GM18517 (cell line): Measurements from ENCODE around the gene ZCRB1.

ENCODE experiments used
- ATAC-seq: cut with Tn5 transposase; IDR thresholded peaks from one replicate; pipeline ENCODE4 v1.9.1; 2021; ENCODE audit warnings: mild to moderate bottlenecking, moderate library complexity; ENCODE audit not compliant: unreplicated experiment

The ZCRB1 gene

DNA sequence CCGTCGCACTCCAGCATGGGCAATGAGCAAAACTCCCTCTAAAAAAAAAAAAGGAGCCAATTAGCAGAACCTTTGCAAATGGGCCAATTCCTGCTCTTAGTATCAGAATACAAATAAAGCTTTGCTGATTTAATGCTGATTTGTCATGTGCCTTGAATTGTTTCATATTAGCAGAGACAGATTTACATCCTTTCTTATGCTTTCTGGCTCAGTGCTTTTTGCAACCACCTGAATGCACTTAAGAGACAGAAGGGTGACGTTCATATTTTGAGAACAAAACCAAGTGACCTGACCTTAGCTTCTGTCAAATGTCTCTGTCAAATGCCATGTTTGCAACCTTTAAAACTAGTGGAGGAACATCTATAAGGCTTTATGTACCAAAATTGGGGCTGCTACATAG, 44.0 kb downstream of the ZCRB1 start:
- no peak for ATAC-seq

DNA sequence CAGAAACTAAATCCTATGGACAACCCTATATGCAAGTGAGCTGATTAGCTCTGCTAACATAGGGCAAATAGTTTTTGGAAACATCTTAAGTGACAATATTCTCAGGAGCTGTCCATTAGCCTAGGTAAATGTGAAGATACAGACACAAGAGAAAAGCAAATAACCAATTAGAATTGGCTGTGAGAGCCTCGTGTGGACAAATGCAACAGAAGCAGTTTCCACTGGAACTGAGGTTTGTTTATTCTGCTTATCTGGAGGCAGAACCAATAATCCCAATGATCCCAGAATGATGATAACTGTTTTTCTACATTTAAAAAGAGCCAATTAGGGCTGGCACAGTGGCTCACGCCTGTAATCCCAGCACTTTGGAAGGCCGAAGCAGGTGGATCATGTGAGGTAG, 44.6 kb downstream of the ZCRB1 start:
- no peak for ATAC-seq

DNA sequence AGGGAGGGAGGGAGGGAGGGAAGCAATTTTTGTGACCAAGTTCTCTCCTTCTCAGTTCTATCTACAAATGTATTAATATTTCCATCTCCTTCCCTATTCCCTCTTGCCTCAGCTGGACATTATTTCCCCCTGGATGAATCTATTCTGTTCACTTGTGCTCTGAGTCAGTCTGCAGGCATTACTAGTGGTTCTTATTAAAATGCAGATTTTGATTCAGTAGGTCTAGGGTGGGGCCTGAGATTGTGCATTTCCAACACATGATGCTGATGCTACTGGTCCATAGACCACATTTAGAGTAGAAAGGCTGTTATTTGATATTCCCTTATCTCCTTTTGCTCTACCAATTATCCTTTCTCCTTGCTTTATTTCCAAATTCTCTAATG, 47.8 kb downstream of the ZCRB1 start:
- ATAC-seq = no peak

DNA sequence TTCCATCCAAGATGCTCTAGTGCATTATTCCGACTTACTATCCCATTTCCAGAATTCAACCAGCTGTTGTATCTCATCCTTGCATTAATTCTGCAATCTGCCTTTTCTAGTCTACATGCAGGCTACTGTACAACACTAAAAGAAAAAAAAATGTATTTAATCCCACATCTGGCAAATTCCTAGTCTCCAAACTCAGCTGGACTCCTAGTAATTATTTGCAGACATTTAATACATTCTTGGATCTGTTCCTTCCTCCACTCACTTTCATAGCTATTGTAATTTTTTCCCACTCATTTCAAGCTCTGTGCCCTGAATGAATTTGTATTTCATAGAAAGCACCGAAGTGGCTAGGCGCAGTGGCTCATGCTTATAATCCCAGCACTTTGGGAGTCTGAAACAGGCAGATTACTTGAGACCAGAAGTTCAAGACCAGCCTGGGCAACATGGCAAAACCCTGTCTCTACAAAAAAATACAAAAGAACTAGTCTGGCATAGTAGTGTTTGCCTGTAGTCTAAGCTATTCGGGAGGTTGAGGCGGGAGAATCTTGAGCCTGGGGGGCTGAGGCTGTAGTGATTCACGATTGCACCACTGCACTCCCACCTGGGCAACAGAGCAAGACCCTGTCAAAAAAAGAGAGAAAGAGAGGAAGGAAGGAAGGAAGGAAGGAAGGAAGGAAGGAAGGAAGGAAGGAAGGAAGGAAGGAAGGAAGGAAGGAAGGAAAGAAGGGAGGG, 48.3 kb downstream of the ZCRB1 start:
- no peak for ATAC-seq

DNA sequence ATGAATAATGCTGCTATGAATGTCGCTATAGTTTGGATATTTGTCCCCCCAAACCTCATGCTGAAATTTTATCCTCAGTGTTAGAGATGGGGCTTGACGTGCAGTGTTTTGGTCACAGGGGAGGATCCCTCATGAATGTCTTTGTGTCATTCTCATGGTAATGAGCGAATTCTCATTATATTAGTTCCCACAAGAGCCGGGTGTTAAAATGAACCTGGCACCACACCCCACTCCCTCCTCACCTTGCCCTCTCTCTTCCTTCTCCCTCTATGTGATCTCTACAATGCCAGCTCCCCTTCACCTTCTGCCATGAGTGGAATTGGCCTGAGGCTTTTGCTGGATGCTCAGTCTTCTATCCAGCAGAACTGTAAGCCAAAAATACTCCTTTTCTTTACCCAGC, 50.4 kb downstream of the ZCRB1 start:
- no peak for ATAC-seq

DNA sequence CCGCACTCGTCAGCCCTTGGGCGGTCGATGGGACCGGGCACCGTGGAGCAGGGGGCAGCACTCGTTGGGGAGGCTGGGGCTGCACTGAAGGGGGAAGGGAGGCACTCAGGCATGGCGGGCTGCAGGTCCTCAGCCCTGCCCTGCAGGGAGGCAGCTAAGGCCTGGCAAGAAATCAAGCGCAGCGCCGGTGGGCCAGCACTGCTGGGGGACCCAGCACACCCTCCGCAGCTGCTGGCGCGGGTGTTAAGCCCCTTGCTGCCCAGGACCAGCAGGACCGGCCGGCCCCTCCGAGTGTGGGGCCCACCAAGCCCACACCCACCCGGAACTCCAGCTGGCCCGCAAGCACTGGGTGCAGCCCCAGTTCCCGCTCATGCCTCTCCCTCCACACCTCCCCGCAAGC, 52.2 kb downstream of the ZCRB1 start:
- ATAC-seq = no peak

DNA sequence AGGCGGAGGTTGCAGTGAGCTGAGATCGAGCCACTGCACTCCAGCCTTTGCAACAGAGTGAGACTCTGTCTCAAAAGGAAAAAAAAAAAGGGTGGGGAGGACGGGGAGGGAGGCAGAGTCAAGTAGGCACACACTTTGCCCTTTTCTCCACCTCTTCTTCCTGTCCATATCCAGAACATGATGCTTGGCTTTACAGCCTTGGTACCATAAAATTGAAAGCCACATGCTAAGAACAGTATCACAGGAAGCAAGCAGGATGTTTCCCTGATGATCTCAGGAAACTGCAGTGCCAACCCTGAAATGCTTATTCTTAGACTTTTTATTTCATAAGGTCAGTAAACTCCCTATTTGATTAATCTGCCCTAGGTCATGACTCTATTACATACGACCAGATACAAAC, 55.3 kb downstream of the ZCRB1 start:
- no peak for ATAC-seq

DNA sequence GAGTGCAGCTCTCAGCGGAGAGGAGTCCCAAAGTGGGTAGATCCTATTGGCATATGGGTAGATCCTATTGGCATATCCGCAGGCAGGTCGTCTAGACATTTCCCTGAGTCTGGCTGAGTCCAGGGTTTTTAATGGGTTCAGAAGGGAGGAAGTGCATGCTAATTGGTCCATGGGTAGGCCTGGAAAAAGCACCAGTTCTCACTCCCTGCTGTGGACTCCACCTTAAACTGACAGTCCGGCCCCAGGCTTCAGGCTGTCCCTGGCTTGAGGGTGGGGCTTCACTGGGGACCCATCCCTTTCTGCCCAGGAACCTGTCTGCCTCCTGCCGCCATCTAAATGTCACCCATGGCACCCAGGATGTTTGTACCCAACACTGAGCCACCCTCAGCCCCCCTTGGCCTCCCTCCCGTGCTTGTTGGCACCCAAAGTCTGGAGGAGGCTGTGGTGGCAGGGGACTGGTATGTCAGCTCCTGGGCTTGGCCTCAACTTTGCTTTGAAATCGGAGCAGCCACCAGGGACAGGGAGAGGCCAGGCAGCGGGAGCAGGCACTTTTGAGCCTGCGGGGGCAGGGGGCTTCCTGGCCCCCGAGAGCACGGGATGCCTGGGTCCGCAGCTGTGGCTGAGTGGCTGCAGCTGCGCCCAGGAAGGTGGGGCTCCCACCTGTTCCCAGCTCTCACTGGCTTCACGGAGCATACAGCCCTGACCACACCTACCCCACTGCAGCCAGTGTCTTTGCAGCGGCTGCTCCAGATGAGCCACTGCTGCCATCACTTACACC, 58.3 kb downstream of the ZCRB1 start:
- ATAC-seq = no peak

DNA sequence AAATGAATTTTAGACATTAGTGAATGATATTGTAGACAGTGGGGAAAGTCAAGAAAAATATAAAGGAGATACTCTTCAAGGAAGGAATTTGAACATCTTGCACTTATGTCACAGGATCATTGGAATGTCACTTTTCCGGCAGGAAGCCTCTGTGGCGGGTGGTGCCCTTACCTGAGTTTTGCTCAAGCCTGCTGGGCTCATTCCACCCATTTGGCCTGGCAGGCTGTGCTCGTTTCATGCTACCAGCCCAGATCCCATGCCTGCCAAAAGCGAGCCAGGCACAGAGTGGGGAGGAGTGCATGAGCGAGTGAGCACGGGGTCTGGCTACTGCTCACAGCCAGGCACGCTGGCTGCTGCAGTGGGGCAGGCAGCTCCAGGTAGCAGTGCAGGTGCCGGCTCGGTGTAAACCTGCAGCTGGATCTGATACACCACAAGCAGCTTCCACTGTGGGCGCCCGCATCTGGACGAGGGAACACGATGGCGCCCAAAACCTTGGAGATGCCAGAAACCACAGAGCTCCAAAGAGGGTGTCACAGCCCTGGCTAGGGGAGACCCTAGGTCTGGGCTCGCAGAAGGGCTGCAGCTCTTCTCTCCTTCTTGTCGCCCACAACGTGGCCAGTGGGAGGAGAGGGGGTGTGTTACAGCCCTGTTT, 59.2 kb downstream of the ZCRB1 start:
- no peak for ATAC-seq

DNA sequence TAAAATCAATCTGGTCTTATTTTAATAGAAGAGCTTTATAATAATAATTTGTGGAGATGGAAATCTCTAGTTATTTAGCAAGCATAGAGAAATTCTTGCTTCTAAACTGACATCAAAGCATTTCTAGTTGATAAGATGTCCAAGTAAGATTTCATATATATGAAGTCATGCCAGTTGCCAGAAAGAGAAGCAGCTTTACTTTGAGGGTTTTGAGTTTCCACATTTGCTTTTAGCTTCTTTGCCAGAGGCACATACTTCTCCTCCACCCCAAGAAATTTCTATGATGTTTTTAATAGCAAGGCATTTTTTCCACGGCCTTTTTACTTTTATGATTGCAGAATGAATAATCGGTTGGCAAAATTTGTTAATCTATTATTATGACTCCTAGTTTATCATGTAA, 63.6 kb downstream of the ZCRB1 start:
- ATAC-seq = no peak
